ENCODE data around the gene ERICH4. TPM values are rescaled to one million over a fixed set of nuclear protein-coding genes. Genes with fewer than 3 reads are reported as not detected.

The ERICH4 gene
- total RNA-seq, 3 donors from 2014 or later (not counting 1 experiment from before 2014, with no cell fraction given), result not detected

DNA sequence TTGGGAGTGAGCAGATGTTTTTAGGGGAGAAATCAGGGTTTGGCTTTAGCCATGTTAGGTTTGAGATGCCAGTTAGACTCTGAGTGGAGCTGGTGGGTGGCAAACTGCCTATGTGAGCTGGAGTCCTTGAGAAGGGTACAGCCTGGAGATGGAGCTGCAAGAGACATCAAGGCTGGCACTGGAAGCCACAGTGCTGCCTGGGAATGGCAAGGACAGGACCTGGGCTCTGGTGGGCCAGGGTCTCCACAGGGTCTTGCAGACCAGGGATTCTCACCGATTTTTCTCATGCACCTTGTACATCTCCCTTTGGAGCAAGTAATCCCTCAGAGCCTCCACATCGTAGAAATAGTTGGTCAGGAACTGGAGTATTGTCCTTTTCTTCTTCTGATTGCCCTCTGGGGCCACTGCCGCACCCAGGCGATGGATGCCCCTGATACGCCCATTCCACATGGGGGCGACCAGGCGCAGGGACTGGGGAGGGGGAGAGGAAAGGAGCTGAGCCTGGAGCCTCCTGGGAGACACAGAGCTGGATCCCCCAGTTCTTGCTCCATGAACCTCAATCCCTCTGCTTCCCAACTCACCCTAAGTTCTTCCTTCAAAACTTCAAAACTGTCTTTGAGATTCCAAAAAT is 4.9 kb upstream of the ERICH4 start:
- 95% methylated on average over 7 of the region's 7 CpGs for WGBS (ENCODE audit: insufficient coverage)
- Mint-ChIP-seq H3K4me3 (peak overlapping the region; percentile 58), H3K27ac (no peak overlapping the region), H3K27me3 (ENCODE audit: low read depth in 2 of 2) (no peaks in the 10 kb centered on the region), H3K4me1 (peaks cover 5% of the 10 kb centered on the region in 2 donors), H3K36me3 (no peaks in the 10 kb centered on the region), H3K9me3 (no peaks in the 10 kb centered on the region)
- no peaks in the 10 kb centered on the region for H3K27me3 ChIP-seq (ENCODE audit: control insufficient read depth, insufficient read depth, low read length)
- DNase-seq (no peak), ATAC-seq (no peak)
- TF ChIP-seq, protein P1, sequence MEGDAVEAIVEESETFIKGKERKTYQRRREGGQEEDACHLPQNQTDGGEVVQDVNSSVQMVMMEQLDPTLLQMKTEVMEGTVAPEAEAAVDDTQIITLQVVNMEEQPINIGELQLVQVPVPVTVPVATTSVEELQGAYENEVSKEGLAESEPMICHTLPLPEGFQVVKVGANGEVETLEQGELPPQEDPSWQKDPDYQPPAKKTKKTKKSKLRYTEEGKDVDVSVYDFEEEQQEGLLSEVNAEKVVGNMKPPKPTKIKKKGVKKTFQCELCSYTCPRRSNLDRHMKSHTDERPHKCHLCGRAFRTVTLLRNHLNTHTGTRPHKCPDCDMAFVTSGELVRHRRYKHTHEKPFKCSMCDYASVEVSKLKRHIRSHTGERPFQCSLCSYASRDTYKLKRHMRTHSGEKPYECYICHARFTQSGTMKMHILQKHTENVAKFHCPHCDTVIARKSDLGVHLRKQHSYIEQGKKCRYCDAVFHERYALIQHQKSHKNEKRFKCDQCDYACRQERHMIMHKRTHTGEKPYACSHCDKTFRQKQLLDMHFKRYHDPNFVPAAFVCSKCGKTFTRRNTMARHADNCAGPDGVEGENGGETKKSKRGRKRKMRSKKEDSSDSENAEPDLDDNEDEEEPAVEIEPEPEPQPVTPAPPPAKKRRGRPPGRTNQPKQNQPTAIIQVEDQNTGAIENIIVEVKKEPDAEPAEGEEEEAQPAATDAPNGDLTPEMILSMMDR (IDR thresholded peaks at IDR 0.05), result no peak
- H3K4me3 ChIP-seq (ENCODE audit: low read length), result no peak overlapping the region
- no peaks in the 10 kb centered on the region for H3K9me3 ChIP-seq (ENCODE audit: control insufficient read depth, insufficient read depth, low read length)
- H3K36me3 ChIP-seq (ENCODE audit: control insufficient read depth, insufficient read depth, low read length), result peaks cover 7% of the 10 kb centered on the region
- intact Hi-C loops (cut with micrococcal nuclease), result no loop called here
- peaks cover 15% of the 10 kb centered on the region for H3K4me1 ChIP-seq (ENCODE audit: control insufficient read depth, insufficient read depth, low read length)
- no peak overlapping the region for H3K27ac ChIP-seq (ENCODE audit: low read length)

- Mint-ChIP-seq H3K27ac (no peak within 1 kb of the TSS), H3K36me3 (no peaks in the 10 kb centered on the region)
Observed at GRCh38 chr19:41439441-41440222, 3.3 kb upstream of the ERICH4 start, which contains the start of gene DMAC2. DMAC2 (minus strand) TSS chr19:41439912; CDS start chr19:41439899, 13 bp downstream.

DNA sequence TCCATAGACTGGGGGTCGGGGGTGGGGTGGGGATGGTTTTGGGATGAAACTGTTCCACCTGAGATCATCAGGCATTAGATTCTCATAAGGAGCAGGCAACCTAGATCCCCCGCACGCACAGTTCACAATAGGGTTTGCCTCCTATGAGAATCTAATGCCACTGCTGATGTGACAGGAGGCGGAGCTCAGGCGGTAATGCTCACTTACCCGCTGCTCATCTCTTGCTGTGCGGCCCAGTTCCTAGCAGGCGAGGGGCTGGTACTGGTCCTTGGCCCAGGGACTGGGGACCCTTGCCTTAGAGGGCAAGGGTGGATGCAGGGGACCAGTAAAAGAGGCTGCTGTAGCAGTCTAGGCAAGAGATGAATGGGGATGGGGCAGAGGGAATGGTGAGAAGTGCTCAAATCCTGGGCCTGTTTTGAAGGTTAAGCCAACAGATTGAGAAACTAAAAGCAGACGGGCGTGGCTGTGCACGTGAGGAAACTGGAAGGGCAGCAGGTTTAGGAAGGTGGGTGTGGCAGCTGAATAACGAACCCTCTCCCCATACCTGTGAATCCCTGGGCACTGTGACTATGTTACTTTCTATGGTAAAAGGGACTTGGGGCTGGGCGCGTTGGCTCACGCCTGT is 1.5 kb upstream of the ERICH4 start:
- no peaks in the 10 kb centered on the region for H3K9me3 Mint-ChIP-seq
- Histone ChIP-seq H3K4me3 (ENCODE audit: low read length) (no peak overlapping the region), H3K9me3 (ENCODE audit: control insufficient read depth, insufficient read depth, low read length) (no peaks in the 10 kb centered on the region), H3K36me3 (ENCODE audit: control insufficient read depth, insufficient read depth, low read length) (peaks cover 2% of the 10 kb centered on the region), H3K27me3 (ENCODE audit: control insufficient read depth, insufficient read depth, low read length) (no peaks in the 10 kb centered on the region), H3K4me1 (ENCODE audit: control insufficient read depth, insufficient read depth, low read length) (peaks cover 15% of the 10 kb centered on the region), H3K27ac (ENCODE audit: low read length) (no peak overlapping the region)
- ATAC-seq, result no peak
- peaks cover 0 to 12% of the 10 kb centered on the region in 2 donors for H3K27me3 Mint-ChIP-seq (ENCODE audit: low read depth in 2 of 2)
- TF ChIP-seq, protein P1 (IDR thresholded peaks at IDR 0.05), result no peak
- H3K27ac Mint-ChIP-seq, result no peak overlapping the region
- no peak for DNase-seq
- intact Hi-C loops (cut with micrococcal nuclease), result no loop called here
- H3K36me3 Mint-ChIP-seq, result no peaks in the 10 kb centered on the region
- WGBS (ENCODE audit: insufficient coverage), result 92% methylated on average over 15 of the region's 15 CpGs
- peaks cover 5% of the 10 kb centered on the region in 2 donors for H3K4me1 Mint-ChIP-seq
- no peak overlapping the region for H3K4me3 Mint-ChIP-seq

More at GRCh38 chr19:41439441-41440222, 3.3 kb upstream of the ERICH4 start, which contains the start of gene DMAC2:
- DNase-seq, result peak; percentile 83 to 97
- Histone ChIP-seq H3K4me3 (ENCODE audit: low read length) (peak within 1 kb of the TSS; percentile 78), H3K36me3 (ENCODE audit: control insufficient read depth, insufficient read depth, low read length) (peaks cover 3% of the 10 kb centered on the region), H3K27ac (ENCODE audit: low read length) (peak within 1 kb of the TSS; percentile 82), H3K27me3 (ENCODE audit: control insufficient read depth, insufficient read depth, low read length) (no peaks in the 10 kb centered on the region), H3K9me3 (ENCODE audit: control insufficient read depth, insufficient read depth, low read length) (no peaks in the 10 kb centered on the region), H3K4me1 (ENCODE audit: control insufficient read depth, insufficient read depth, low read length) (peaks cover 15% of the 10 kb centered on the region)
- peak; percentile 99 for ATAC-seq
- Mint-ChIP-seq H3K4me1 (peaks cover 5% of the 10 kb centered on the region in 2 donors), H3K4me3 (no peak within 1 kb of the TSS), H3K27me3 (ENCODE audit: low read depth in 2 of 2) (peaks cover 0 to 8% of the 10 kb centered on the region in 2 donors), H3K9me3 (no peaks in the 10 kb centered on the region)
- intact Hi-C loops (cut with micrococcal nuclease), result loop anchor here (1.0 kb wide), 1 partner anchor 42 kb away; the partner anchor contains the start of genes BCKDHA and EXOSC5
- TF ChIP-seq, protein P1 (IDR thresholded peaks at IDR 0.05), result peak; percentile 42
- WGBS (ENCODE audit: insufficient coverage), result under 1% methylated on average over 40 of the region's 40 CpGs
